NCI-H1436 treated with DMSO at 0.1 percent for 48 hours (cell line): ENCODE measurements around the gene PPP2R2D.

Experiments
- DNase-seq: peaks from one replicate; lab custom pipeline; 2025; lab: John Stamatoyannopoulos, UW

The PPP2R2D gene

GRCh38 chr10:131998845-131999681 lies 98.3 kb downstream of the PPP2R2D start:
- no peak for DNase-seq

- DNase-seq, result peak; percentile 66
These were observed 100.6 kb downstream of the PPP2R2D start for GRCh38 chr10:132001238-132001972.

- DNase-seq, result no peak
These were observed 101.2 kb downstream of the PPP2R2D start for GRCh38 chr10:132002004-132002403.

- DNase-seq, result no peak
These were observed 102.6 kb downstream of the PPP2R2D start for GRCh38 chr10:132003282-132003924.

- DNase-seq, result no peak
These were observed 103.2 kb downstream of the PPP2R2D start for GRCh38 chr10:132004052-132004451.

- no peak for DNase-seq
These were observed 104.3 kb downstream of the PPP2R2D start for GRCh38 chr10:132005147-132005546.

GRCh38 chr10:132006966-132007365 lies 106.2 kb downstream of the PPP2R2D start:
- DNase-seq, result no peak

GRCh38 chr10:132007681-132008080 lies 106.9 kb downstream of the PPP2R2D start:
- DNase-seq, result no peak
